ENCODE measurements around the gene LARP4. TPM values are rescaled to one million over a fixed set of nuclear protein-coding genes. Genes with fewer than 3 reads are reported as not detected.
"Not testable (repeated sequence)": the region's sequence is repeated elsewhere in the genome, so short reads cannot be mapped to it uniquely, and the experiment has no call there.

The LARP4 gene
- polyA plus RNA-seq, 1 donor from 2014 or later: 17.8 TPM

DNA sequence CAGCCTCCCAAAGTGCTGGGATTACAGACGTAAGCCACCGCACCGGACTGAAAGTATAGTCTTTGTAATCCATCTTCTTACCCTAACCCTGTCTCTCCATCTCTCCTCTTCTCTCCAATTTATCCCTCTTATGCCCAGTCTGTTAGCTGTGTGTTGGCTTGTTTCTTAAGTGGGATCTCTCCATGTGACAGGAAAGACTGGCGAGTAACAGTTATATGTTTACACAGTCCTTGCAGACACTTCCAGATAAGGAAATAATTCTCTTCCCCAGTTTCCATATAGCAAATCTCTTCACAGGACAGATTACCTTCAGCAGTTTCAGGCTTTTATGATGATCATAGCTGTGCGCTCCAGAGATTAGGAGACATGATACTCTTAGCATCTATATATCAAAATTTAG lies 88.1 kb downstream of the LARP4 start:
- no peaks in the 10 kb centered on the region for H3K36me3 ChIP-seq (ENCODE audit: insufficient read depth, low read length)
- no peaks in the 10 kb centered on the region for H4K20me1 ChIP-seq (ENCODE audit: insufficient read depth)
- no peak overlapping the region for H3K27ac ChIP-seq (ENCODE audit: low read length)
- H2AFZ ChIP-seq (ENCODE audit: low read depth, low read length): no peak overlapping the region
- H3F3A ChIP-seq (ENCODE audit: insufficient read depth, low read length, poor library complexity, severe bottlenecking): no peaks in the 10 kb centered on the region
- no peak overlapping the region for H3K4me3 ChIP-seq (ENCODE audit: low read length)
- H3K9me3 ChIP-seq (ENCODE audit: low read length): no peaks in the 10 kb centered on the region
- TF ChIP-seq, protein P1, sequence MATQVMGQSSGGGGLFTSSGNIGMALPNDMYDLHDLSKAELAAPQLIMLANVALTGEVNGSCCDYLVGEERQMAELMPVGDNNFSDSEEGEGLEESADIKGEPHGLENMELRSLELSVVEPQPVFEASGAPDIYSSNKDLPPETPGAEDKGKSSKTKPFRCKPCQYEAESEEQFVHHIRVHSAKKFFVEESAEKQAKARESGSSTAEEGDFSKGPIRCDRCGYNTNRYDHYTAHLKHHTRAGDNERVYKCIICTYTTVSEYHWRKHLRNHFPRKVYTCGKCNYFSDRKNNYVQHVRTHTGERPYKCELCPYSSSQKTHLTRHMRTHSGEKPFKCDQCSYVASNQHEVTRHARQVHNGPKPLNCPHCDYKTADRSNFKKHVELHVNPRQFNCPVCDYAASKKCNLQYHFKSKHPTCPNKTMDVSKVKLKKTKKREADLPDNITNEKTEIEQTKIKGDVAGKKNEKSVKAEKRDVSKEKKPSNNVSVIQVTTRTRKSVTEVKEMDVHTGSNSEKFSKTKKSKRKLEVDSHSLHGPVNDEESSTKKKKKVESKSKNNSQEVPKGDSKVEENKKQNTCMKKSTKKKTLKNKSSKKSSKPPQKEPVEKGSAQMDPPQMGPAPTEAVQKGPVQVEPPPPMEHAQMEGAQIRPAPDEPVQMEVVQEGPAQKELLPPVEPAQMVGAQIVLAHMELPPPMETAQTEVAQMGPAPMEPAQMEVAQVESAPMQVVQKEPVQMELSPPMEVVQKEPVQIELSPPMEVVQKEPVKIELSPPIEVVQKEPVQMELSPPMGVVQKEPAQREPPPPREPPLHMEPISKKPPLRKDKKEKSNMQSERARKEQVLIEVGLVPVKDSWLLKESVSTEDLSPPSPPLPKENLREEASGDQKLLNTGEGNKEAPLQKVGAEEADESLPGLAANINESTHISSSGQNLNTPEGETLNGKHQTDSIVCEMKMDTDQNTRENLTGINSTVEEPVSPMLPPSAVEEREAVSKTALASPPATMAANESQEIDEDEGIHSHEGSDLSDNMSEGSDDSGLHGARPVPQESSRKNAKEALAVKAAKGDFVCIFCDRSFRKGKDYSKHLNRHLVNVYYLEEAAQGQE (IDR thresholded peaks at IDR 0.05; ENCODE audit: borderline replicate concordance): no peak
- no peak for TF ChIP-seq EP300 (conservative IDR thresholded peaks at IDR 0.05; ENCODE audit: poor library complexity, severe bottlenecking)
- TF ChIP-seq MXI1 (conservative IDR thresholded peaks at IDR 0.05; ENCODE audit: poor library complexity, severe bottlenecking): no peak
- TF ChIP-seq TAF1 (IDR thresholded peaks at IDR 0.05; ENCODE audit: low read depth): no peak
- TF ChIP-seq EZH2 (IDR thresholded peaks at IDR 0.05; ENCODE audit: borderline replicate concordance, insufficient read depth, low read length, poor library complexity, severe bottlenecking): no peak
- no peak for TF ChIP-seq SMC3 (conservative IDR thresholded peaks at IDR 0.05; ENCODE audit: poor library complexity)
- TF ChIP-seq, protein P2, sequence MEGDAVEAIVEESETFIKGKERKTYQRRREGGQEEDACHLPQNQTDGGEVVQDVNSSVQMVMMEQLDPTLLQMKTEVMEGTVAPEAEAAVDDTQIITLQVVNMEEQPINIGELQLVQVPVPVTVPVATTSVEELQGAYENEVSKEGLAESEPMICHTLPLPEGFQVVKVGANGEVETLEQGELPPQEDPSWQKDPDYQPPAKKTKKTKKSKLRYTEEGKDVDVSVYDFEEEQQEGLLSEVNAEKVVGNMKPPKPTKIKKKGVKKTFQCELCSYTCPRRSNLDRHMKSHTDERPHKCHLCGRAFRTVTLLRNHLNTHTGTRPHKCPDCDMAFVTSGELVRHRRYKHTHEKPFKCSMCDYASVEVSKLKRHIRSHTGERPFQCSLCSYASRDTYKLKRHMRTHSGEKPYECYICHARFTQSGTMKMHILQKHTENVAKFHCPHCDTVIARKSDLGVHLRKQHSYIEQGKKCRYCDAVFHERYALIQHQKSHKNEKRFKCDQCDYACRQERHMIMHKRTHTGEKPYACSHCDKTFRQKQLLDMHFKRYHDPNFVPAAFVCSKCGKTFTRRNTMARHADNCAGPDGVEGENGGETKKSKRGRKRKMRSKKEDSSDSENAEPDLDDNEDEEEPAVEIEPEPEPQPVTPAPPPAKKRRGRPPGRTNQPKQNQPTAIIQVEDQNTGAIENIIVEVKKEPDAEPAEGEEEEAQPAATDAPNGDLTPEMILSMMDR (IDR thresholded peaks at IDR 0.05; ENCODE audit: poor library complexity, severe bottlenecking): no peak
- no peak for TF ChIP-seq POLR2AphosphoS5 (IDR thresholded peaks at IDR 0.05)
- TF ChIP-seq RAD21 (conservative IDR thresholded peaks at IDR 0.05): no peak
- H3K79me2 ChIP-seq (replicated peaks; ENCODE audit: insufficient read depth, low read length): no peaks in the 10 kb centered on the region
- no peak overlapping the region for H3K4me2 ChIP-seq (ENCODE audit: low read length)
- H3K9ac ChIP-seq (ENCODE audit: low read length): no peak overlapping the region
- no peaks in the 10 kb centered on the region for H3K27me3 ChIP-seq (ENCODE audit: insufficient read depth, low read depth, low read length)
- no peaks in the 10 kb centered on the region for H3K9me2 ChIP-seq (ENCODE audit: insufficient read depth, low read length)

DNA sequence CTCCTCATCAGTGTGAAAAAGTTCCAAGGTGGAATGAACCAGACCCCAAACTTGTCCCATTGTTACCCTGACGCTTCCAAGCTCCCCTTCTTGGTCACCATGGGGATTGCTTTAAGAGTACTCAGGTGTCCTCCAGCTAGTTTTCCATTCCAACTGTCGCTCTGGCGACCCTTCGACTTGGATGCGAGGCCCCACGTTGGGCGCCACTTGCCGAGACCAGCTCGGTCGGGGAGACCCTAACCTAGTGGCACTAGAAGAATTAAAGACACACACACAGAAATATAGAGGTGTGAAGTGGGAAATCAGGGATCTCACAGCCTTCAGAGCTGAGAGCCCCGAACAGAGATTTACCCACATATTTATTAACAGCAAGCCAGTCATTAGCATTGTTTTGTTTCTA lies 97.4 kb downstream of the LARP4 start:
- H3K36me3 ChIP-seq (ENCODE audit: insufficient read depth, low read length); H3K9me2 ChIP-seq (ENCODE audit: insufficient read depth, low read length); H3F3A ChIP-seq (ENCODE audit: insufficient read depth, low read length, poor library complexity, severe bottlenecking); H3K4me3 ChIP-seq (ENCODE audit: low read length); H3K9me3 ChIP-seq (ENCODE audit: low read length); H2AFZ ChIP-seq (ENCODE audit: low read depth, low read length); H3K79me2 ChIP-seq (replicated peaks; ENCODE audit: insufficient read depth, low read length); H3K9ac ChIP-seq (ENCODE audit: low read length); H3K27me3 ChIP-seq (ENCODE audit: insufficient read depth, low read depth, low read length); H3K27ac ChIP-seq (ENCODE audit: low read length); H3K4me2 ChIP-seq (ENCODE audit: low read length); H4K20me1 ChIP-seq (ENCODE audit: insufficient read depth): not testable (repeated sequence)

All from neural cell (in vitro differentiated cells).